ENCODE data around the gene IRAK2.

GRCh38 chr3:10260211-10260701, 95.5 kb downstream of the IRAK2 start:
- TF ChIP-seq CTCF (conservative IDR thresholded peaks at IDR 0.05; ENCODE audit: low read depth, low read length) (no peak), EZH2 (IDR thresholded peaks at IDR 0.05; ENCODE audit: borderline replicate concordance, low read depth, low read length, poor library complexity, severe bottlenecking) (no peak)
